ENCODE data around the gene YY1.

YY1 gene

GRCh38 chr14:100313464-100314230, 74.7 kb downstream of the YY1 start:
- no peaks in the 10 kb centered on the region for H3K9me3 ChIP-seq (ENCODE audit: control insufficient read depth, low read length)
- H4K8ac ChIP-seq (ENCODE audit: low read length), result peak overlapping the region; percentile 71
- no peak overlapping the region for H3K4ac ChIP-seq (ENCODE audit: low read depth in 1 of 2, low read length in 2 of 2)
- no peak overlapping the region for H3K27ac ChIP-seq (ENCODE audit: low read length, poor library complexity, severe bottlenecking)
- peak overlapping the region; percentile 63 for H2BK15ac ChIP-seq (ENCODE audit: low read depth, poor library complexity, severe bottlenecking)
- H2AK5ac ChIP-seq (ENCODE audit: low read length, severe bottlenecking), result no peak overlapping the region
- DNase-seq, result no peak
- WGBS, result 89% methylated on average over 26 of the region's 26 CpGs
- H3K27me3 ChIP-seq (ENCODE audit: control insufficient read depth in 1 of 2, insufficient read depth in 1 of 2, low read length in 2 of 2), result peaks cover 0 to 27% of the 10 kb centered on the region in 2 experiments
- peaks cover 20% of the 10 kb centered on the region for H3K4me1 ChIP-seq (ENCODE audit: control insufficient read depth, insufficient read depth, low read depth, low read length)
- no peak overlapping the region for H3K4me3 ChIP-seq (ENCODE audit: insufficient read depth in 1 of 2, low read depth in 1 of 2, low read length in 2 of 2)
- peaks cover 0 to 4% of the 10 kb centered on the region in 2 experiments for H3K36me3 ChIP-seq (ENCODE audit: control insufficient read depth in 1 of 2, insufficient read depth in 2 of 2, low read depth in 1 of 2, low read length in 2 of 2)
- no peak overlapping the region for H3K14ac ChIP-seq (ENCODE audit: low read length in 2 of 2)
- no peak overlapping the region for H2BK120ac ChIP-seq (ENCODE audit: low read depth, low read length)
- H3K23ac ChIP-seq (ENCODE audit: low read length in 2 of 2), result no peak overlapping the region
- H3K9ac ChIP-seq (ENCODE audit: low read length), result no peak overlapping the region
- no peak overlapping the region for H3K4me2 ChIP-seq (ENCODE audit: low read length, poor library complexity, severe bottlenecking)
- H3K18ac ChIP-seq (ENCODE audit: low read depth in 1 of 2, low read length in 2 of 2), result no peak overlapping the region
- no peak overlapping the region for H2AFZ ChIP-seq (ENCODE audit: low read depth, low read length)
- no peak overlapping the region for H2BK5ac ChIP-seq (ENCODE audit: low read depth, low read length, poor library complexity, severe bottlenecking)
- H4K91ac ChIP-seq (ENCODE audit: low read length), result no peak overlapping the region
- H3K79me1 ChIP-seq (replicated peaks; ENCODE audit: low read length, poor library complexity, severe bottlenecking), result peaks cover 5% of the 10 kb centered on the region
- no peak overlapping the region for H2BK12ac ChIP-seq (ENCODE audit: low read length in 2 of 2)

GRCh38 chr14:100314724-100315123, 75.8 kb downstream of the YY1 start:
- no peak overlapping the region for H2AK5ac ChIP-seq (ENCODE audit: low read length, severe bottlenecking)
- H2BK12ac ChIP-seq (ENCODE audit: low read length in 2 of 2), result no peak overlapping the region
- H4K91ac ChIP-seq (ENCODE audit: low read length), result peak overlapping the region; percentile 45
- 98% methylated on average over 6 of the region's 6 CpGs for WGBS
- H3K4me2 ChIP-seq (ENCODE audit: low read length, poor library complexity, severe bottlenecking), result no peak overlapping the region
- H2BK5ac ChIP-seq (ENCODE audit: low read depth, low read length, poor library complexity, severe bottlenecking), result no peak overlapping the region
- no peak overlapping the region for H3K27ac ChIP-seq (ENCODE audit: low read length, poor library complexity, severe bottlenecking)
- peaks cover 19% of the 10 kb centered on the region for H3K4me1 ChIP-seq (ENCODE audit: control insufficient read depth, insufficient read depth, low read depth, low read length)
- H3K23ac ChIP-seq (ENCODE audit: low read length in 2 of 2), result peak overlapping the region in 1 of 2 experiments; percentile 20
- no peak overlapping the region for H2AFZ ChIP-seq (ENCODE audit: low read depth, low read length)
- H4K8ac ChIP-seq (ENCODE audit: low read length), result no peak overlapping the region
- no peaks in the 10 kb centered on the region for H3K9me3 ChIP-seq (ENCODE audit: control insufficient read depth, low read length)
- H3K27me3 ChIP-seq (ENCODE audit: control insufficient read depth in 1 of 2, insufficient read depth in 1 of 2, low read length in 2 of 2), result peaks cover 0 to 27% of the 10 kb centered on the region in 2 experiments
- no peak overlapping the region for H2BK120ac ChIP-seq (ENCODE audit: low read depth, low read length)
- H3K36me3 ChIP-seq (ENCODE audit: control insufficient read depth in 1 of 2, insufficient read depth in 2 of 2, low read depth in 1 of 2, low read length in 2 of 2), result peaks cover 0 to 2% of the 10 kb centered on the region in 2 experiments
- no peak overlapping the region for H2BK15ac ChIP-seq (ENCODE audit: low read depth, poor library complexity, severe bottlenecking)
- H3K9ac ChIP-seq (ENCODE audit: low read length), result no peak overlapping the region
- peak overlapping the region in 1 of 2 experiments; percentile 1 for H3K18ac ChIP-seq (ENCODE audit: low read depth in 1 of 2, low read length in 2 of 2)
- H3K79me1 ChIP-seq (replicated peaks; ENCODE audit: low read length, poor library complexity, severe bottlenecking), result peaks cover 1% of the 10 kb centered on the region
- H3K4me3 ChIP-seq (ENCODE audit: insufficient read depth in 1 of 2, low read depth in 1 of 2, low read length in 2 of 2), result no peak overlapping the region
- no peak for DNase-seq
- H3K14ac ChIP-seq (ENCODE audit: low read length in 2 of 2), result no peak overlapping the region
- no peak overlapping the region for H3K4ac ChIP-seq (ENCODE audit: low read depth in 1 of 2, low read length in 2 of 2)

- no peak overlapping the region for H3K14ac ChIP-seq (ENCODE audit: low read length in 2 of 2)
- no peaks in the 10 kb centered on the region for H3K36me3 ChIP-seq (ENCODE audit: control insufficient read depth in 1 of 2, insufficient read depth in 2 of 2, low read depth in 1 of 2, low read length in 2 of 2)
- H3K18ac ChIP-seq (ENCODE audit: low read depth in 1 of 2, low read length in 2 of 2), result no peak overlapping the region
- no peak overlapping the region for H3K4me3 ChIP-seq (ENCODE audit: insufficient read depth in 1 of 2, low read depth in 1 of 2, low read length in 2 of 2)
- no peak overlapping the region for H2BK5ac ChIP-seq (ENCODE audit: low read depth, low read length, poor library complexity, severe bottlenecking)
- H3K4ac ChIP-seq (ENCODE audit: low read depth in 1 of 2, low read length in 2 of 2), result no peak overlapping the region
- H3K9ac ChIP-seq (ENCODE audit: low read length), result peak overlapping the region; percentile 87
- no peak overlapping the region for H2AFZ ChIP-seq (ENCODE audit: low read depth, low read length)
- no peak overlapping the region for H3K23ac ChIP-seq (ENCODE audit: low read length in 2 of 2)
- no peak overlapping the region for H2AK5ac ChIP-seq (ENCODE audit: low read length, severe bottlenecking)
- H2BK15ac ChIP-seq (ENCODE audit: low read depth, poor library complexity, severe bottlenecking), result no peak overlapping the region
- no peak overlapping the region for H4K91ac ChIP-seq (ENCODE audit: low read length)
- H4K8ac ChIP-seq (ENCODE audit: low read length), result peak overlapping the region; percentile 3
- H3K9me3 ChIP-seq (ENCODE audit: control insufficient read depth, low read length), result no peaks in the 10 kb centered on the region
- H3K27me3 ChIP-seq (ENCODE audit: control insufficient read depth in 1 of 2, insufficient read depth in 1 of 2, low read length in 2 of 2), result peaks cover 0 to 9% of the 10 kb centered on the region in 2 experiments
- H2BK12ac ChIP-seq (ENCODE audit: low read length in 2 of 2), result no peak overlapping the region
- H3K4me2 ChIP-seq (ENCODE audit: low read length, poor library complexity, severe bottlenecking), result no peak overlapping the region
- 97% methylated on average over 3 of the region's 6 CpGs for WGBS
- H3K27ac ChIP-seq (ENCODE audit: low read length, poor library complexity, severe bottlenecking), result no peak overlapping the region
- peaks cover 14% of the 10 kb centered on the region for H3K4me1 ChIP-seq (ENCODE audit: control insufficient read depth, insufficient read depth, low read depth, low read length)
- H3K79me1 ChIP-seq (replicated peaks; ENCODE audit: low read length, poor library complexity, severe bottlenecking), result no peaks in the 10 kb centered on the region
- no peak overlapping the region for H2BK120ac ChIP-seq (ENCODE audit: low read depth, low read length)
- no peak for DNase-seq
These were observed 78.4 kb downstream of the YY1 start for GRCh38 chr14:100317389-100317788.

GRCh38 chr14:100317912-100318808, 79.2 kb downstream of the YY1 start:
- Histone ChIP-seq H3K4me2 (ENCODE audit: low read length, poor library complexity, severe bottlenecking) (peak overlapping the region; percentile 2), H3K9ac (ENCODE audit: low read length) (peak overlapping the region; percentile 87), H3K23ac (ENCODE audit: low read length in 2 of 2) (no peak overlapping the region), H3K4me3 (ENCODE audit: insufficient read depth in 1 of 2, low read depth in 1 of 2, low read length in 2 of 2) (peak overlapping the region in 1 of 2 experiments; percentile 71), H3K27ac (ENCODE audit: low read length, poor library complexity, severe bottlenecking) (no peak overlapping the region), H3K18ac (ENCODE audit: low read depth in 1 of 2, low read length in 2 of 2) (peak overlapping the region; percentile 8 to 13), H3K4me1 (ENCODE audit: control insufficient read depth, insufficient read depth, low read depth, low read length) (peaks cover 10% of the 10 kb centered on the region), H2BK15ac (ENCODE audit: low read depth, poor library complexity, severe bottlenecking) (no peak overlapping the region), H3K9me3 (ENCODE audit: control insufficient read depth, low read length) (no peaks in the 10 kb centered on the region), H3K27me3 (ENCODE audit: control insufficient read depth in 1 of 2, insufficient read depth in 1 of 2, low read length in 2 of 2) (peaks cover 0 to 8% of the 10 kb centered on the region in 2 experiments), H4K91ac (ENCODE audit: low read length) (no peak overlapping the region), H2AFZ (ENCODE audit: low read depth, low read length) (peak overlapping the region; percentile 6), H3K36me3 (ENCODE audit: control insufficient read depth in 1 of 2, insufficient read depth in 2 of 2, low read depth in 1 of 2, low read length in 2 of 2) (no peaks in the 10 kb centered on the region), H2BK12ac (ENCODE audit: low read length in 2 of 2) (peak overlapping the region in 1 of 2 experiments; percentile 45), H3K14ac (ENCODE audit: low read length in 2 of 2) (no peak overlapping the region), H3K79me1 (replicated peaks; ENCODE audit: low read length, poor library complexity, severe bottlenecking) (no peaks in the 10 kb centered on the region), H2AK5ac (ENCODE audit: low read length, severe bottlenecking) (no peak overlapping the region), H2BK120ac (ENCODE audit: low read depth, low read length) (peak overlapping the region; percentile 73), H4K8ac (ENCODE audit: low read length) (peak overlapping the region; percentile 81), H2BK5ac (ENCODE audit: low read depth, low read length, poor library complexity, severe bottlenecking) (no peak overlapping the region), H3K4ac (ENCODE audit: low read depth in 1 of 2, low read length in 2 of 2) (peak overlapping the region; percentile 11 to 46)
- 44% methylated on average over 38 of the region's 40 CpGs for WGBS
- DNase-seq, result peak; percentile 65

Measured in mesenchymal stem cell (in vitro differentiated cells and primary cell).